Upper lobe of left lung (tissue), 6 donors: ENCODE results near the gene DZANK1. TPM values are rescaled to one million over a fixed set of nuclear protein-coding genes. Genes with fewer than 3 reads are reported as not detected.

Experiments used
- ATAC-seq, 2 donors: fragments of 200-7000 bp; cut with Tn5 transposase; one replicate each; pipeline ENCODE4 v1.9.1; 2022; ENCODE audit warnings: mild to moderate bottlenecking in 2 of 2, moderate library complexity in 2 of 2; ENCODE audit not compliant: low FRiP score in 2 of 2
- DNase-seq, 2 donors: peaks; one replicate each; pipeline ENCODE4 v3.0.0-alpha.2; 2019 to 2020
- H3K27ac ChIP-seq, 4 donors: fragments of 200-600 bp; sonication (generic); one replicate each; pipeline ENCODE4 v1.5.1; 2016 to 2019
- H3K27me3 ChIP-seq, 4 donors: fragments of 200-600 bp; sonication (generic); one replicate each; pipeline ENCODE4 v1.5.1; 2017 to 2019
- H3K36me3 ChIP-seq, 4 donors: fragments of 200-600 bp; sonication (generic); one replicate each; pipeline ENCODE4 v1.5.1; 2016 to 2019
- H3K4me1 ChIP-seq, 4 donors: fragments of 200-600 bp; sonication (generic); one replicate each; pipeline ENCODE4 v1.5.1; 2018 to 2019
- H3K4me3 ChIP-seq, 4 donors: fragments of 200-600 bp; sonication (generic); one replicate each; pipeline ENCODE4 v1.5.1; 2017 to 2019; ENCODE audit warnings: mild to moderate bottlenecking in 2 of 4, moderate library complexity in 1 of 4
- H3K9me3 ChIP-seq, 4 donors: fragments of 200-600 bp; sonication (generic); one replicate each; pipeline ENCODE4 v1.5.1; 2018 to 2019
- EP300 ChIP-seq, 4 donors: sonication (generic); formaldehyde crosslinking; IDR thresholded peaks; one replicate each; pipeline ENCODE4 v1.5.1; 2017; ENCODE audit warnings: antibody characterized with exemption in 4 of 4, control low read depth in 2 of 4
- POLR2A ChIP-seq, 4 donors: fragments of 450-650 bp; IDR thresholded peaks; one replicate each; pipeline ENCODE4 v1.5.1; 2016 to 2017; ENCODE audit warnings: antibody characterized with exemption in 4 of 4, mild to moderate bottlenecking in 2 of 4
- POLR2AphosphoS5 ChIP-seq, 2 donors: sonication (generic); formaldehyde crosslinking; IDR thresholded peaks; one replicate each; pipeline ENCODE4 v1.5.1; 2017; ENCODE audit warnings: antibody characterized with exemption in 2 of 2
- WGBS, 2 donors: methylation state at CpG; one replicate each; pipeline ENCODE4 v1.1.5; 2017 to 2018; 5-methylcytosine and 5-hydroxymethylcytosine counted together
- total RNA-seq, 6 donors: library from RNA; depleted of rRNA in 4 of 6; stranded (reverse); fragments of >200 nt in 4 of 6; gene quantifications; one replicate each; pipeline versions ENCODE4 v1.1.0 to v1.2.1, GENCODE V29; 2016 to 2021
- TF ChIP-seq, protein P1 (sequence below), 6 experiments: fragments of 450-650 bp in 4 of 6; fragments of 200-600 bp in 2 of 6; sonication (generic) in 2 of 6; IDR thresholded peaks; one replicate each; pipeline ENCODE4 v1.5.1; 2016 to 2019; ENCODE audit warnings: antibody characterized with exemption in 6 of 6
- donor health status: DM: no; HTN: no; CAD: no; lungs with moderate emphysema.
- donor health status: DM: no; HTN: yes; CAD: no; lungs with severe emphysema.

Gene DZANK1
- total RNA-seq, 6 donors from 2014 or later: 1.8 to 12.8 (median 4.4) TPM

DNA sequence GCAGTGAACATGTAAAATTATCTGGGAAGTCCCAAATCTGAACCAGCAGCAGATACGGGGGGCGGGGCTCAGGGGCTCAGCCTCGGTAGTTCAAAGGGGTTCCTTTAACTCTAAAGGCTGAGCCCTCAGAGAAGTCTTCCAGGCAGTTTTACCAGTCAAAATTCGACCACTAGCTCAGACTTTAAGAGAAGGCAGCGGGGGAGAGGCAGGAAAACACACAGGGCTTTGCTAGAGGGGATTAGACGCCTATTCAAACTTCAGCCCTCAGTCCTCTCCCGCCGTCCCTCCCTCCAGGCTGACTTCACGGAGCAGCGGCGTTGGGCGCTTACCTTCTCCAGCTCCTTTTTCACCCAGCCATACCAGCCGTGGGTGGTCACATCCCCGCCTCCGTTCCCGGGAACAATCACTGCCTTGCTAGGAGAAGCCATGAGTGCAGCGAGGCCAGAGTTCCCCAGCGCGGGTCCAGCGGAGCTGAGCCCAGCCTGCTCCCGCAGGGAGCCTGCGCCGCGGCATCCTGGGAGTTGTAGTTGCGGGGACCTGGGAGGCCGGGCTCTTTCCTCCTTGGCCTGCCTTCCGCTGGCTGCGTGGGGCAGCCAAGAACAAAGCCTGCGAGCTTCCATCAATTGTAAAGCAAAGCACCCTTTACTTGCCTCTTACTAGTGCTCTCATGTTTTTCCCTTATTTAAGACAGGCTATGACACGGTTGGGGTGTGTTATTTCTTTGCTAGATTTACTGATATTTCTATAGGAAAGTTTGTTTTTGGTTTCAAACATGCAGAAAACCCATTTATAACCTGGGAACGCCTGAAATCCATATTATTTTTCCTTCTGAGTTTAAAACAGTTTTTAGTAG is 30.1 kb upstream of the DZANK1 start, which contains the start of gene RBBP9:
Gene RBBP9, minus strand, starts transcription at position 486 of the 853 bp plus-strand sequence. Its CDS starts 58 bp downstream, at position 428.
- DNase-seq (peak; percentile 91 to 95), ATAC-seq (peak; percentile 98 to 100)
- TF ChIP-seq EP300 (IDR thresholded peaks at IDR 0.05) (no peak), POLR2A (IDR thresholded peaks at IDR 0.05) (peak in 1 of 4 donors; percentile 64), POLR2AphosphoS5 (IDR thresholded peaks at IDR 0.05) (peak in 1 of 2 donors; percentile 57)
- TF ChIP-seq, protein P1, sequence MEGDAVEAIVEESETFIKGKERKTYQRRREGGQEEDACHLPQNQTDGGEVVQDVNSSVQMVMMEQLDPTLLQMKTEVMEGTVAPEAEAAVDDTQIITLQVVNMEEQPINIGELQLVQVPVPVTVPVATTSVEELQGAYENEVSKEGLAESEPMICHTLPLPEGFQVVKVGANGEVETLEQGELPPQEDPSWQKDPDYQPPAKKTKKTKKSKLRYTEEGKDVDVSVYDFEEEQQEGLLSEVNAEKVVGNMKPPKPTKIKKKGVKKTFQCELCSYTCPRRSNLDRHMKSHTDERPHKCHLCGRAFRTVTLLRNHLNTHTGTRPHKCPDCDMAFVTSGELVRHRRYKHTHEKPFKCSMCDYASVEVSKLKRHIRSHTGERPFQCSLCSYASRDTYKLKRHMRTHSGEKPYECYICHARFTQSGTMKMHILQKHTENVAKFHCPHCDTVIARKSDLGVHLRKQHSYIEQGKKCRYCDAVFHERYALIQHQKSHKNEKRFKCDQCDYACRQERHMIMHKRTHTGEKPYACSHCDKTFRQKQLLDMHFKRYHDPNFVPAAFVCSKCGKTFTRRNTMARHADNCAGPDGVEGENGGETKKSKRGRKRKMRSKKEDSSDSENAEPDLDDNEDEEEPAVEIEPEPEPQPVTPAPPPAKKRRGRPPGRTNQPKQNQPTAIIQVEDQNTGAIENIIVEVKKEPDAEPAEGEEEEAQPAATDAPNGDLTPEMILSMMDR (IDR thresholded peaks at IDR 0.05): no peak
- 3 to 5% methylated on average over 19 to 30 of the region's 31 CpGs for WGBS, 2 donors
- Histone ChIP-seq H3K36me3 (peaks cover 0 to 7% (median 0%) of the 10 kb centered on the region in 4 donors), H3K9me3 (no peaks in the 10 kb centered on the region), H3K4me3 (peak within 1 kb of the TSS; percentile 67 to 89 (median 76)), H3K27ac (peak within 1 kb of the TSS; percentile 51 to 80 (median 74)), H3K4me1 (peaks cover 9 to 20% (median 12%) of the 10 kb centered on the region in 4 donors), H3K27me3 (no peaks in the 10 kb centered on the region)

DNA sequence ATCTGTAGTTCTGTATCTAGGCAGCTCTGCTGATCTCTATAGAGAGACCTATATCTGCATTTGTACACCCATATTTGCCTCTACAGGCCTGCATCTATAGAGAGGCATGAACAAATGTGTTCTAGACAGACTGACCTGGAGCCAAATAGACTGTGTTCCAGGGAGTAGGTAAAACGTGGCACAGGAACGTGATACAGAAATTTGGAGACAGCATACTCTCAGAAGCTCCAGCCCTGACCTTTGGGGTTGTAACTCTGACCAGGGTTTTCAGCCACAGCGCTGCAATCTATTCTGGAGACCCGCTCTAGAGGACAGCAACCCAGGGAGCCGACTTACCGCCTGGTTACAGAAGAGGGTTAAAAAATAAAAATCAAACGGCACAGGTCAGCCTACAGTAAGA is 29.2 kb upstream of the DZANK1 start:
- WGBS, 2 donors: 20 to 36% methylated on average over 7 of the region's 7 CpGs
- Histone ChIP-seq H3K4me1 (peaks cover 9 to 20% (median 12%) of the 10 kb centered on the region in 4 donors), H3K27me3 (no peaks in the 10 kb centered on the region), H3K4me3 (peak overlapping the region in 3 of 4 donors; percentile 71 to 89 (median 82)), H3K36me3 (peaks cover 0 to 15% (median 3%) of the 10 kb centered on the region in 4 donors), H3K27ac (no peak overlapping the region), H3K9me3 (no peaks in the 10 kb centered on the region)
- TF ChIP-seq, protein P1 (IDR thresholded peaks at IDR 0.05): no peak
- no peak for TF ChIP-seq POLR2AphosphoS5 (IDR thresholded peaks at IDR 0.05)
- no peak for TF ChIP-seq EP300 (IDR thresholded peaks at IDR 0.05)
- TF ChIP-seq POLR2A (IDR thresholded peaks at IDR 0.05): no peak
- DNase-seq (peak in 1 of 2 donors; percentile 23), ATAC-seq (peak in 1 of 2 donors; percentile 52)

DNA sequence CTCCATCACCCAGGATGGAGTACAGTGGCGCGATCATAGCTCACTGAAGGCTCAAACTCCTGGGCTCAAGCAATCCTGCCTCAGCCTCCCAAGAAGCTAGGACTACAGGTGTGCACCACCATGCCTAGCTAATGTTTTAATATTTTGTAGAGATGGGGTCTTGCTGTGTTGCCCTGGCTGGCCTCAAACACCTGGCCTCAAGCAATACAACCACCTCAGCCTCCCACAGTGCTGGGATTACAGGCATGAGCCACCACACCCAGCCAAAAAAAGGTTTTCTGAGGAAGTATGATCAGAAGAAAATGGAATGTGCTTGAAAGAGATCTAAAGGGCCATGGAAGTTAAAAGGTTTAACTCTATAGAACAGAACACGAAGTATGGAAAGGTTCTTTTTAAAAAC is 21.5 kb upstream of the DZANK1 start:
- no peak for ATAC-seq
- 90 to 96% methylated on average over 3 of the region's 3 CpGs for WGBS, 2 donors
- DNase-seq: no peak
- H3K27me3 ChIP-seq: no peaks in the 10 kb centered on the region
- TF ChIP-seq POLR2A (IDR thresholded peaks at IDR 0.05) (no peak), POLR2AphosphoS5 (IDR thresholded peaks at IDR 0.05) (no peak), EP300 (IDR thresholded peaks at IDR 0.05) (no peak)
- TF ChIP-seq, protein P1 (IDR thresholded peaks at IDR 0.05): no peak
- no peak overlapping the region for H3K27ac ChIP-seq
- peaks cover 7 to 75% (median 39%) of the 10 kb centered on the region in 4 donors for H3K36me3 ChIP-seq
- H3K4me1 ChIP-seq: no peaks in the 10 kb centered on the region
- no peak overlapping the region for H3K4me3 ChIP-seq
- H3K9me3 ChIP-seq: no peaks in the 10 kb centered on the region

DNA sequence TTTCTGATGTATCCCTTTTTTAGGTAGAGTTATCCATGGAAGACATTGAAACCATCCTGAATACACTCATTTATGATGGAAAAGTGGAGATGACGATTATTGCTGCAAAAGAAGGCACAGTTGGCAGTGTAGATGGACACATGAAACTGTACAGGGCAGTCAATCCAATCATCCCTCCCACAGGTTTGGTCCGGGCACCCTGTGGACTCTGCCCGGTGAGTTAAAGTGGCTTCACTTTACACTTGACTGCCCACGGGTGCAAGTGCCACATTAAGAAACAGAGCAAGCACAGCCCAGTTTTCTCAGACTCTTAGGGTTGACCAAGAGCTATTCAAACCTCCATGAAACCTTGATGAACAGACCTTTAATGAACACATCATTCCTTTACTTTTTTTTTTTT is 14.8 kb upstream of the DZANK1 start:
- Histone ChIP-seq H3K27ac (no peak overlapping the region), H3K36me3 (peaks cover 2 to 89% (median 42%) of the 10 kb centered on the region in 4 donors), H3K27me3 (no peaks in the 10 kb centered on the region), H3K9me3 (no peaks in the 10 kb centered on the region), H3K4me3 (no peak overlapping the region), H3K4me1 (no peaks in the 10 kb centered on the region)
- TF ChIP-seq EP300 (IDR thresholded peaks at IDR 0.05) (no peak), POLR2AphosphoS5 (IDR thresholded peaks at IDR 0.05) (no peak), POLR2A (IDR thresholded peaks at IDR 0.05) (no peak)
- TF ChIP-seq, protein P1 (IDR thresholded peaks at IDR 0.05): no peak
- DNase-seq (no peak), ATAC-seq (no peak)
- 88 to 96% methylated on average over 4 of the region's 4 CpGs for WGBS, 2 donors
